Measurements from ENCODE around the gene MYH1.
"Not testable (repeated sequence)": the region's sequence is repeated elsewhere in the genome, so short reads cannot be mapped to it uniquely, and the experiment has no call there.

The MYH1 gene

DNA sequence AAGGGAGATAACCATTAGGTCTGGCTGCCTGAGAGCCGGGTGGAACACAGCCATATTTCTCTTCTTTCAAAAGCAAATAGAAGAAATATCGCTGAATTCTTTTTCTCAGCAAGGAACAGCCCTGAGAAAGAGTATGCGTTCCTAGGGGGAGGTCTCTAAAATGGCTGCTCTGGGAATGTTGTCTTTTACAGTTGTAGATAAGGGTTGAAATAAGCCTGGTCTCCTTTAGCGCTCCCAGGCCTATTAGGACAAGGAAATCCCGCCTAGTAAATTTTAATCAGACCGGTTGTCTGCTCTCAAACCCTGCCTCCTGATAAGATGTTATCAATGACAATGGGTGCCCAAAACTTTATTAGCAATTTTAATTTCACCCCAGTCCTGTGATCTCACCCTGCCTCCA, 22.8 kb upstream of the MYH1 start:
- not testable (repeated sequence) for H3K4me3 ChIP-seq (ENCODE audit: insufficient read depth, low read depth, low read length, poor library complexity, severe bottlenecking); H3K27ac ChIP-seq (ENCODE audit: insufficient read depth, low read length, poor library complexity, severe bottlenecking); H3K27me3 ChIP-seq (replicated peaks; ENCODE audit: control insufficient read depth, insufficient read depth, low read length, poor library complexity, severe bottlenecking); H3K36me3 ChIP-seq (ENCODE audit: control insufficient read depth, insufficient read depth, low read length); H3K9me3 ChIP-seq (ENCODE audit: control insufficient read depth, low read length); H3K4me1 ChIP-seq (ENCODE audit: control insufficient read depth, insufficient read depth, low read length, poor library complexity, severe bottlenecking); DNase-seq

DNA sequence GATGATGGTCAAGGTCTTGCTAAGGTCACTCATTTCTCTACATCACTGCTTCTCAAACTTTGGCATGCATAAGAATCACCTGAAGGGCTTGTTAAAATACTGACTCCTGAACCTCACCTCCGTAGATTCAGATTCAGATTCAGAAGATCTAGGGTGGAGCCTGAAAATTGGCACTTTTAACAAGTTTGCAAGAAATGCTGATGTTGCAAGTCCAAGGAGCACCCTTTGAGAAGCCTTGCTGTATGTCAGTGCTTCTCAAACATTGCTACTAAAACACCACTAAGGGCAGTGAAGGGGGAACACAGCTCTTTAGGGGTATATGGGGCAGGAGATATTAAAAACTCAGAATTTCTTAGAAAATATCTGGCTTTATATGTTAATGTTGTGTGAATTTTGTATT, 13.7 kb upstream of the MYH1 start:
- no peaks in the 10 kb centered on the region for H3K36me3 ChIP-seq (ENCODE audit: control insufficient read depth, insufficient read depth, low read length)
- no peak overlapping the region for H3K27ac ChIP-seq (ENCODE audit: insufficient read depth, low read length, poor library complexity, severe bottlenecking)
- H3K27me3 ChIP-seq (replicated peaks; ENCODE audit: control insufficient read depth, insufficient read depth, low read length, poor library complexity, severe bottlenecking) = no peaks in the 10 kb centered on the region
- no peak overlapping the region for H3K4me3 ChIP-seq (ENCODE audit: insufficient read depth, low read depth, low read length, poor library complexity, severe bottlenecking)
- H3K9me3 ChIP-seq (ENCODE audit: control insufficient read depth, low read length) = no peaks in the 10 kb centered on the region
- no peaks in the 10 kb centered on the region for H3K4me1 ChIP-seq (ENCODE audit: control insufficient read depth, insufficient read depth, low read length, poor library complexity, severe bottlenecking)
- no peak for DNase-seq

DNA sequence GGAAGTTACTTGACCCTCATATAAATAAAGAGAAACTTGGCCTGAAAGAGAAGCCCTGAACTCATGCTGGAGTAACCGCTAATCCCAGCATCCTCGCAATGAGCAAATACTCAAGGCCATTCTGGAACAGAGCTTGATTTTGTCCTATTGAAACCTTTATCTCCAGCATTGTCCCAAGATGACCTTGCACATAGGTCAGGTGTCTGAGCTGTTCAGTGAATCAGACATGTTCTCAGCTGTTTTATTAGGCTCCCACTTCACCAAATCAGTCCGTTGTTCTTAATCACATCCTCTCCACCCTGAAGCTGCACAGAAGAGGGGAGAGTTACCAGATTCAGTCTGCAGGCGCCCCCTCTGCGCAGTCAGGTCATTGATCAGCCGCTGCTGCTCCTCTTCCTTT, 9.1 kb upstream of the MYH1 start:
- Histone ChIP-seq H3K36me3 (ENCODE audit: control insufficient read depth, insufficient read depth, low read length) (no peaks in the 10 kb centered on the region), H3K4me1 (ENCODE audit: control insufficient read depth, insufficient read depth, low read length, poor library complexity, severe bottlenecking) (no peaks in the 10 kb centered on the region), H3K4me3 (ENCODE audit: insufficient read depth, low read depth, low read length, poor library complexity, severe bottlenecking) (no peak overlapping the region), H3K27ac (ENCODE audit: insufficient read depth, low read length, poor library complexity, severe bottlenecking) (no peak overlapping the region), H3K27me3 (replicated peaks; ENCODE audit: control insufficient read depth, insufficient read depth, low read length, poor library complexity, severe bottlenecking) (no peaks in the 10 kb centered on the region), H3K9me3 (ENCODE audit: control insufficient read depth, low read length) (no peaks in the 10 kb centered on the region)
- DNase-seq = no peak

DNA sequence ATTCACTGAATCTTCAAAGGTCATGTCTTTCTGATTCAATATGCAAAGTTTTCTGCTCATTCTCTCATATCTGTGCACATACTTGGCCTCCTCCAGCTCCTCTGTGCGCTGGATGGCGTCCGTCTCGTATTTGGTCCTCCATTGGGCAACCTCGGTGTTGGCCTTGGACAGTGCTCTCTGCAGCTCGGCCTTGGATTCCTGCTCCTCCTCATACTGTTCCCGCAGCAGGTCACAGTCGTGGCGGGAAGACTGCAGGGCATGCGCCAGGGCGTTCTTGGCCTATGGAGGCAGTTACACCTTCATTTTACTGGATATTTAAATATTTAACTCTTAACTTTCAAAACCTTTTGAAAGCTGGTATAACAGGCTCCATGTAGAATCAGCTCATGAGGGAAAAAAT, 8.2 kb upstream of the MYH1 start:
- no peak overlapping the region for H3K4me3 ChIP-seq (ENCODE audit: insufficient read depth, low read depth, low read length, poor library complexity, severe bottlenecking)
- no peak for DNase-seq
- no peak overlapping the region for H3K27ac ChIP-seq (ENCODE audit: insufficient read depth, low read length, poor library complexity, severe bottlenecking)
- H3K36me3 ChIP-seq (ENCODE audit: control insufficient read depth, insufficient read depth, low read length) = no peaks in the 10 kb centered on the region
- no peaks in the 10 kb centered on the region for H3K9me3 ChIP-seq (ENCODE audit: control insufficient read depth, low read length)
- no peaks in the 10 kb centered on the region for H3K27me3 ChIP-seq (replicated peaks; ENCODE audit: control insufficient read depth, insufficient read depth, low read length, poor library complexity, severe bottlenecking)
- H3K4me1 ChIP-seq (ENCODE audit: control insufficient read depth, insufficient read depth, low read length, poor library complexity, severe bottlenecking) = no peaks in the 10 kb centered on the region

- H3K27me3 ChIP-seq (replicated peaks; ENCODE audit: control insufficient read depth, insufficient read depth, low read length, poor library complexity, severe bottlenecking) = no peaks in the 10 kb centered on the region
- no peaks in the 10 kb centered on the region for H3K36me3 ChIP-seq (ENCODE audit: control insufficient read depth, insufficient read depth, low read length)
- H3K27ac ChIP-seq (ENCODE audit: insufficient read depth, low read length, poor library complexity, severe bottlenecking) = no peak overlapping the region
- no peaks in the 10 kb centered on the region for H3K4me1 ChIP-seq (ENCODE audit: control insufficient read depth, insufficient read depth, low read length, poor library complexity, severe bottlenecking)
- H3K4me3 ChIP-seq (ENCODE audit: insufficient read depth, low read depth, low read length, poor library complexity, severe bottlenecking) = no peak overlapping the region
- no peaks in the 10 kb centered on the region for H3K9me3 ChIP-seq (ENCODE audit: control insufficient read depth, low read length)
- DNase-seq = no peak
Measured at GRCh38 chr17:10523064-10523463, 4.7 kb upstream of the MYH1 start.

DNA sequence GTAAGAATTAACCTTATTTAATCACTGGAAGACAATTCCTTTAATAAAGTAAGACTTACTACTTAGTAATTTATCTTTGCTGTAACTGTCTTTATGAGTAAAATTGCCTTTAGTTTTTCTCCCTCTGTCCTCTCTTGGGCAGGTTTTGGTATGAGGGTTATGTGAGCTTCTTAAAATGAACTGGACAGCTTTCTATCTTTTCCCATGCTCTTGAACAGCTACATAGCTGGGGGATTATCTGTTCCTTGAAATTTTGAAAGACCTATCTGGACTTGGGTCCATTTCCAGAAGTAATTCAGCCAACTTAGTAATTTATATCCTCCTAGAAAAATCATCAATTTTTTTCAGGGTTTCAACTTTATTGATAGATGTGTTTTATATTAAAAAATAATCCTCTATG, 3.6 kb upstream of the MYH1 start:
- Histone ChIP-seq H3K9me3 (ENCODE audit: control insufficient read depth, low read length) (no peaks in the 10 kb centered on the region), H3K27ac (ENCODE audit: insufficient read depth, low read length, poor library complexity, severe bottlenecking) (no peak overlapping the region), H3K4me3 (ENCODE audit: insufficient read depth, low read depth, low read length, poor library complexity, severe bottlenecking) (no peak overlapping the region), H3K27me3 (replicated peaks; ENCODE audit: control insufficient read depth, insufficient read depth, low read length, poor library complexity, severe bottlenecking) (no peaks in the 10 kb centered on the region), H3K4me1 (ENCODE audit: control insufficient read depth, insufficient read depth, low read length, poor library complexity, severe bottlenecking) (no peaks in the 10 kb centered on the region), H3K36me3 (ENCODE audit: control insufficient read depth, insufficient read depth, low read length) (no peaks in the 10 kb centered on the region)
- DNase-seq = no peak

DNA sequence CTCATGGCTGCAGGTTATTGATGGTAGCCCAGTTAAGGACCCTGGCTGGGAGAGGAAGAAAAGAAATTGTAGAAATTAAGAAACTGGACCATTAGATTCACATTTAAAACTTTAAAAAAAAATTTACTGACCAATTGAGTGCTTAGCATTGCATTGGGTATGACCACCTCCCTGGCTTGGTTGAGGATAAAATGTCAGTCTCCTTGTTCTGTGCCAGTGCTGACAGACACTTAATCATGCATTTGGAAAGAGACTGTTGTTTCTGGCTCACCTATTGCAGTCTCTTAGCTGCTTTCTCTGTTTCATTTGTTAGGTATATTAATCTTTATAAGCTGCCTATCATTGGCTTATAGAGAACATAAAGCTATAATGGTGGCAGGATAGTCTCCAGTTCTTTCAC, 1.7 kb downstream of the MYH1 start:
- H3K36me3 ChIP-seq (ENCODE audit: control insufficient read depth, insufficient read depth, low read length) = no peaks in the 10 kb centered on the region
- H3K27me3 ChIP-seq (replicated peaks; ENCODE audit: control insufficient read depth, insufficient read depth, low read length, poor library complexity, severe bottlenecking) = no peaks in the 10 kb centered on the region
- H3K4me3 ChIP-seq (ENCODE audit: insufficient read depth, low read depth, low read length, poor library complexity, severe bottlenecking) = no peak overlapping the region
- no peak for DNase-seq
- no peaks in the 10 kb centered on the region for H3K4me1 ChIP-seq (ENCODE audit: control insufficient read depth, insufficient read depth, low read length, poor library complexity, severe bottlenecking)
- no peak overlapping the region for H3K27ac ChIP-seq (ENCODE audit: insufficient read depth, low read length, poor library complexity, severe bottlenecking)
- H3K9me3 ChIP-seq (ENCODE audit: control insufficient read depth, low read length) = no peaks in the 10 kb centered on the region

DNA sequence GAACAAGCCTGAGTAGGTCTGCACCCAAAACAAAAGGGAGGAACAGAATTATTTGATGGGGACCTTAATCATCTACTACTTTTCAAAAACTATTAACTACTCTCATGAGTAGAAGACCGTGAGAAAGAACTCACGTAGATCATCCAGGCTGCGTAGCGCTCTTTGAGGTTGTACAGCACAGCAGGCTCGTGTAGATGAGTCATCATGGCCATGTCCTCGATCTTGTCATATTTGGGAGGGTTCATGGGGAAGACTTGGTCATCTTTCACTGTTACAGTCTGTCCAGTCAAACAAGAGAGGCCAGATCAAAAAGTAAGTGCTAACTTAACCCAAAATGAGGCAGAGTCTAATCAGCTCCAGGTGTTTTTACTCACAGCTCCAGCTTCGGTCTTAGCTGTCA, 2.3 kb downstream of the MYH1 start:
- Histone ChIP-seq H3K4me3 (ENCODE audit: insufficient read depth, low read depth, low read length, poor library complexity, severe bottlenecking) (no peak overlapping the region), H3K9me3 (ENCODE audit: control insufficient read depth, low read length) (no peaks in the 10 kb centered on the region), H3K27ac (ENCODE audit: insufficient read depth, low read length, poor library complexity, severe bottlenecking) (no peak overlapping the region), H3K36me3 (ENCODE audit: control insufficient read depth, insufficient read depth, low read length) (no peaks in the 10 kb centered on the region), H3K4me1 (ENCODE audit: control insufficient read depth, insufficient read depth, low read length, poor library complexity, severe bottlenecking) (no peaks in the 10 kb centered on the region), H3K27me3 (replicated peaks; ENCODE audit: control insufficient read depth, insufficient read depth, low read length, poor library complexity, severe bottlenecking) (no peaks in the 10 kb centered on the region)
- DNase-seq = no peak

- H3K36me3 ChIP-seq (ENCODE audit: control insufficient read depth, insufficient read depth, low read length) = no peaks in the 10 kb centered on the region
- H3K9me3 ChIP-seq (ENCODE audit: control insufficient read depth, low read length) = no peaks in the 10 kb centered on the region
- H3K27ac ChIP-seq (ENCODE audit: insufficient read depth, low read length, poor library complexity, severe bottlenecking) = no peak overlapping the region
- H3K27me3 ChIP-seq (replicated peaks; ENCODE audit: control insufficient read depth, insufficient read depth, low read length, poor library complexity, severe bottlenecking) = no peaks in the 10 kb centered on the region
- H3K4me1 ChIP-seq (ENCODE audit: control insufficient read depth, insufficient read depth, low read length, poor library complexity, severe bottlenecking) = no peaks in the 10 kb centered on the region
- DNase-seq = no peak
- no peak overlapping the region for H3K4me3 ChIP-seq (ENCODE audit: insufficient read depth, low read depth, low read length, poor library complexity, severe bottlenecking)
Measured at GRCh38 chr17:10513299-10514067, 4.9 kb downstream of the MYH1 start.

GRCh38 chr17:10512856-10513255, 5.5 kb downstream of the MYH1 start:
- H3K36me3 ChIP-seq (ENCODE audit: control insufficient read depth, insufficient read depth, low read length) = no peaks in the 10 kb centered on the region
- no peak overlapping the region for H3K4me3 ChIP-seq (ENCODE audit: insufficient read depth, low read depth, low read length, poor library complexity, severe bottlenecking)
- no peaks in the 10 kb centered on the region for H3K4me1 ChIP-seq (ENCODE audit: control insufficient read depth, insufficient read depth, low read length, poor library complexity, severe bottlenecking)
- no peak for DNase-seq
- no peaks in the 10 kb centered on the region for H3K9me3 ChIP-seq (ENCODE audit: control insufficient read depth, low read length)
- H3K27ac ChIP-seq (ENCODE audit: insufficient read depth, low read length, poor library complexity, severe bottlenecking) = no peak overlapping the region
- H3K27me3 ChIP-seq (replicated peaks; ENCODE audit: control insufficient read depth, insufficient read depth, low read length, poor library complexity, severe bottlenecking) = no peaks in the 10 kb centered on the region
